Parathyroid adenoma (tissue), 2 donors: ENCODE data around the gene ADORA1.

ENCODE experiments used
- H2AFZ ChIP-seq: fragments of 300-600 bp; sonication (generic); one replicate; pipeline ENCODE4 v1.7.0; 2017; ENCODE audit warnings: antibody characterized with exemption, mild to moderate bottlenecking
- H3K27ac ChIP-seq: fragments of 300-600 bp; sonication (generic); one replicate; pipeline ENCODE4 v1.7.0; 2017
- H3K27me3 ChIP-seq: fragments of 300-600 bp; sonication (generic); one replicate; pipeline ENCODE4 v1.7.0; 2017; ENCODE audit warnings: low read length; ENCODE audit not compliant: control insufficient read depth, insufficient read depth
- H3K36me3 ChIP-seq: fragments of 300-600 bp; sonication (generic); one replicate; pipeline ENCODE4 v1.7.0; 2017; ENCODE audit warnings: low read length; ENCODE audit not compliant: control insufficient read depth, insufficient read depth
- H3K4me1 ChIP-seq: fragments of 300-600 bp; sonication (generic); one replicate; pipeline ENCODE4 v1.7.0; 2017; ENCODE audit warnings: control low read depth
- H3K4me2 ChIP-seq: fragments of 300-600 bp; sonication (generic); one replicate; pipeline ENCODE4 v1.7.0; 2017; ENCODE audit warnings: low read length
- H3K4me3 ChIP-seq: fragments of 300-600 bp; sonication (generic); one replicate; pipeline ENCODE4 v1.7.0; 2017; ENCODE audit warnings: low read depth, low read length
- H3K79me2 ChIP-seq: fragments of 300-600 bp; sonication (generic); one replicate; pipeline ENCODE4 v1.7.0; 2017; ENCODE audit warnings: control low read depth
- H3K9ac ChIP-seq: fragments of 300-600 bp; sonication (generic); one replicate; pipeline ENCODE4 v1.7.0; 2017; ENCODE audit warnings: mild to moderate bottlenecking
- H3K9me3 ChIP-seq: fragments of 300-600 bp; sonication (generic); one replicate; pipeline ENCODE4 v1.7.0; 2017; ENCODE audit warnings: low read length; ENCODE audit not compliant: control insufficient read depth
- TF ChIP-seq, protein P1 (sequence below): fragments of 300-600 bp; sonication (generic); IDR thresholded peaks from one replicate; pipeline ENCODE4 v1.7.0; 2017; ENCODE audit warnings: antibody characterized with exemption, mild to moderate bottlenecking
- donor health status: primary hyperparathyroidism.

The ADORA1 gene

GRCh38 chr1:203159844-203160243 lies 32.3 kb downstream of the ADORA1 start:
- Histone ChIP-seq H3K9ac (no peak overlapping the region), H3K4me2 (no peak overlapping the region), H3K4me3 (no peak overlapping the region), H3K79me2 (no peaks in the 10 kb centered on the region), H3K9me3 (no peaks in the 10 kb centered on the region), H3K27me3 (no peaks in the 10 kb centered on the region), H3K4me1 (peaks cover 14% of the 10 kb centered on the region), H2AFZ (no peak overlapping the region), H3K36me3 (no peaks in the 10 kb centered on the region), H3K27ac (no peak overlapping the region)
- TF ChIP-seq, protein P1, sequence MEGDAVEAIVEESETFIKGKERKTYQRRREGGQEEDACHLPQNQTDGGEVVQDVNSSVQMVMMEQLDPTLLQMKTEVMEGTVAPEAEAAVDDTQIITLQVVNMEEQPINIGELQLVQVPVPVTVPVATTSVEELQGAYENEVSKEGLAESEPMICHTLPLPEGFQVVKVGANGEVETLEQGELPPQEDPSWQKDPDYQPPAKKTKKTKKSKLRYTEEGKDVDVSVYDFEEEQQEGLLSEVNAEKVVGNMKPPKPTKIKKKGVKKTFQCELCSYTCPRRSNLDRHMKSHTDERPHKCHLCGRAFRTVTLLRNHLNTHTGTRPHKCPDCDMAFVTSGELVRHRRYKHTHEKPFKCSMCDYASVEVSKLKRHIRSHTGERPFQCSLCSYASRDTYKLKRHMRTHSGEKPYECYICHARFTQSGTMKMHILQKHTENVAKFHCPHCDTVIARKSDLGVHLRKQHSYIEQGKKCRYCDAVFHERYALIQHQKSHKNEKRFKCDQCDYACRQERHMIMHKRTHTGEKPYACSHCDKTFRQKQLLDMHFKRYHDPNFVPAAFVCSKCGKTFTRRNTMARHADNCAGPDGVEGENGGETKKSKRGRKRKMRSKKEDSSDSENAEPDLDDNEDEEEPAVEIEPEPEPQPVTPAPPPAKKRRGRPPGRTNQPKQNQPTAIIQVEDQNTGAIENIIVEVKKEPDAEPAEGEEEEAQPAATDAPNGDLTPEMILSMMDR = no peak

DNA sequence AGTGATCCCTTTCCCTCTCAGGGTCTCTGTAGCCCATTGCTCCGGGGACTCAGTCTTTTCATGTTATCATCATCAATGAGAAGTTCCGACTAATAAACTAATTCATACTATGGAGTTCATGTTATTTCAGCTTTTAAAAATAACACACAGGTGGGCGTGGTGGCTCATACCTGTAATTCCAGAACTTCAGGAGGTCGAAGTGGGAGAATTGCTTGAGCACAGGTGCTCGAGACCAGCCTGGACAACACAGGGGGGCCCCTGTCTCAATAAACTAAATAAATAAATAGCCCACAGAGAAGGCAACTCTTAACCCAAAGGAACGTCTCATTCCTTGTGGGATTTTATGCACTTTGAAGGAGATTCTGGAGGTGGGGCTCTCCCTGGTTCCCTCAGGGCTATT lies 33.6 kb downstream of the ADORA1 start:
- H2AFZ ChIP-seq = no peak overlapping the region
- H3K4me1 ChIP-seq = peaks cover 8% of the 10 kb centered on the region
- no peak overlapping the region for H3K4me2 ChIP-seq
- no peak overlapping the region for H3K9ac ChIP-seq
- H3K27me3 ChIP-seq = no peaks in the 10 kb centered on the region
- H3K9me3 ChIP-seq = no peaks in the 10 kb centered on the region
- H3K79me2 ChIP-seq = no peaks in the 10 kb centered on the region
- no peak overlapping the region for H3K27ac ChIP-seq
- H3K36me3 ChIP-seq = no peaks in the 10 kb centered on the region
- TF ChIP-seq, protein P1 = no peak
- no peak overlapping the region for H3K4me3 ChIP-seq

DNA sequence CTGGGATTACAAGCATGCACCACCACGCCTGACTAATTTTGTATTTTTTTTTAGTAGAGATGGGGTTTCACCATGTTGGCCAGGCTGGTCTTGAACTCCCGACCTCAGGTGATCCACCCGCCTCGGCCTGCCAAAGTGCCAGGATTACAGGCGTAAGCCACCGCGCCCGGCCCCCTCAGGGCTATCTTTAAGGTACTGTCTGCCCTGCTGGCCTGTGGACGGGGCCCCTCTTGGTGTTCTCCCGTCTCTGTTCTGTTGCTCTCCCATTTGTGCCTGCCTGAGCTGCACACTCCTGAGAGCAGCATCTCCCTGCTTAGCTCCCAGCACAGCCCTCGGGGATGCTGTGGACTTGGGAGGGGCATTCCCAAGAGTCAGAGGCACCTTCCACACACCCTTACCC lies 34.2 kb downstream of the ADORA1 start:
- Histone ChIP-seq H3K4me1 (peaks cover 10% of the 10 kb centered on the region), H3K4me2 (no peak overlapping the region), H3K36me3 (no peaks in the 10 kb centered on the region), H3K4me3 (no peak overlapping the region), H2AFZ (no peak overlapping the region), H3K9me3 (no peaks in the 10 kb centered on the region), H3K27ac (no peak overlapping the region), H3K27me3 (no peaks in the 10 kb centered on the region), H3K9ac (no peak overlapping the region), H3K79me2 (no peaks in the 10 kb centered on the region)
- TF ChIP-seq, protein P1 = no peak

DNA sequence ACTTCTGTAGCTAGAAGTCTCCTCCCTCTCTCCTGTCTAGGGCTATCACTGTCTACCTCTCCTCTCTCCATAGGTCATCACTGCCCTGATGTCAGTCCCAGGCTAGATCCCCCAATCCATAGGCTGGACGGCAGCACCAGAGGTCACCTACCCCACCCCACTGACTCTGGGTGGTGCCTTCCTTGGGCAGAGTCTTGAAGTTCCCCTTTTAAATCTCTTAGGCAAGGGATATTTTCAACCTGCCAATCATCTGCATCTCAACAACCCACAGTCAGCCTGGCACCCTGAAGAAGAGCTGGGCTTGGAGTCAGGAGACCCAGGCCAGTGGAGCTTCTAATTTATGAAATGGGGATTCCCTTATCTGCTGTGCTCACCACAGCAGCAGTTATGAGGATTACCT lies 34.9 kb downstream of the ADORA1 start:
- Histone ChIP-seq H2AFZ (no peak overlapping the region), H3K4me3 (no peak overlapping the region), H3K4me2 (no peak overlapping the region), H3K36me3 (no peaks in the 10 kb centered on the region), H3K27me3 (no peaks in the 10 kb centered on the region), H3K4me1 (peaks cover 6% of the 10 kb centered on the region), H3K9ac (no peak overlapping the region), H3K9me3 (no peaks in the 10 kb centered on the region), H3K79me2 (no peaks in the 10 kb centered on the region), H3K27ac (no peak overlapping the region)
- TF ChIP-seq, protein P1 = no peak

DNA sequence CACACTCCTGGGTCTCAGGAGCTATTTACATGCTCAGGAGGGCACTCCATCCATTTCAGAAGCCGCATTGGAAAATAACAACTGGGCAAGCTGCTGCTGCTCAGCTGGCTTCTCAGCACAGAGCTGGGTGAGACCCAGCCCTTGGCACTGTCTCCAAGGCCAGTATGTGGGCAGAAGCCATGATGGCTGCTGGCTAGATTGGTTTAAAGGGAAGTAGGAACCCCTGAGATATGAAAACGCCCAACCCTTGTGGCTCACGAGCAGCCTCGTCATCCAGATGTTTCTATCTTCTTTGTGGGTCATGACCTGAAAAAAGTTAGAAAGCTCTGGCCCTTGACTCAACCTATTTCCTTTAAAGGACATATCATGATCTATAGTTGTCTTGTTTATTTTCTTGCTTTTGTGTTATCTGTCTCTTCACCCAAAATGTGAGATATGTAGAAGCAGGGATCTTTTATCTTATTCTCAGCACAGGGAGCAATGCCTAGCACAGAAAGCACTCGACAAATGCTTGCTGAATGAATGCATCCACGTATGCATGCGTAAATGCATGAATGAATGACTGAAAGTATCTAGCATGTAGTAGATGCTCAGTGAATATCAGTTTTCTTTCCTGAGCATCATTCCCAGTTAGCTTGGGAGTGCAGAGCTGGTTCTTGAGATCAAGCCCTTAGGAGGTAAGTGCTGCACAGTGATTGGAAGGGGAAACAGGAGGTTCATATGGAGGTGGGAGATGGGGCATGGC lies 36.5 kb downstream of the ADORA1 start:
- H3K4me3 ChIP-seq = no peak overlapping the region
- no peaks in the 10 kb centered on the region for H3K9me3 ChIP-seq
- no peaks in the 10 kb centered on the region for H3K79me2 ChIP-seq
- no peaks in the 10 kb centered on the region for H3K36me3 ChIP-seq
- no peaks in the 10 kb centered on the region for H3K27me3 ChIP-seq
- H3K4me1 ChIP-seq = peaks cover 3% of the 10 kb centered on the region
- no peak overlapping the region for H3K4me2 ChIP-seq
- no peak overlapping the region for H3K27ac ChIP-seq
- no peak overlapping the region for H3K9ac ChIP-seq
- TF ChIP-seq, protein P1 = no peak
- no peak overlapping the region for H2AFZ ChIP-seq
